Measurements from ENCODE around the gene HELZ. TPM values are rescaled to one million over a fixed set of nuclear protein-coding genes. Genes with fewer than 3 reads are reported as not detected.
A peak's percentile ranks its signal among the peaks of the same experiment; 100 is the strongest.
"Not testable (repeated sequence)": the region's sequence is repeated elsewhere in the genome, so short reads cannot be mapped to it uniquely, and the experiment has no call there.

Gene HELZ
- polyA plus RNA-seq, 10 donors = 15.4 to 28.5 (median 21.4) TPM

DNA sequence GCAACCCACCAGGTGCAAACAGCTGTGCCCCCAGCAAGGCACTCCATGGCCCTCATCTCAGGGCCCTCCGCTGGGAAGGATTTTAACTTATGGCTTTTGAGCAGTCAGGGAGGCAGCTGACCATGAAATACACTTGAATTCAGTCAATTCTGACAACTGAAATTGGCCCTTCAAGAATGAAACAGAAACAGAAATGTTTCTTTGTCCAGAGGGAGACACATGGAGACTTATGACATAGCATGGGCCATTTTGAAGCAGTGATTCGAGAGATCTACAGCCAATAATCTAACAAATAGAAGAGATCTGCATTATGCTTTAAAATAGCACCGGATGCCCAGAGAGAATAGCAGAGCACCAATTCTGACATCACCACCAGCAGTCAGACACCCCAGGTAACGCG lies 193.2 kb downstream of the HELZ start:
- no peak for DNase-seq

- no peak for DNase-seq
Observed at GRCh38 chr17:67051155-67051538, 193.8 kb downstream of the HELZ start.

GRCh38 chr17:67050471-67051154 lies 194.4 kb downstream of the HELZ start:
- no peak for DNase-seq

DNA sequence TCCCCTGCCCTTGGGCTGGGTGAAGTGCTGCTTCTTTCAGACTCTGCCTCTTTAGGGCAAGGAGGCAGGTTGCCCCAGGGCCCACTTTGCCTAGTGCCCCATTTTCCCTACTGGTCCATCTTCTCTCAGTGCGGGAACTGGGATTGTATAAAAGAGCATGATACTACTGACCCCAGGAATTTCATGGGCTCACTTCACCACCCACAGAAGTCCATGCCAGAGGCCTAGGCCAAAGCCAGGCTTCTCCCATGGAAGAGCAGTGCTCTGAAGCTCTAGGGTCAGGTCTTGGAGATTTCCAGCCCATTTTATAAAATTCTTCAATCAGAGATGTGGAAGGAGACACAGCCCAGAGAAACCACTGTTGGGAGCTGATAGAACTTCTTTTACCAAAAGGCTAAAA lies 194.9 kb downstream of the HELZ start:
- DNase-seq = no peak

DNA sequence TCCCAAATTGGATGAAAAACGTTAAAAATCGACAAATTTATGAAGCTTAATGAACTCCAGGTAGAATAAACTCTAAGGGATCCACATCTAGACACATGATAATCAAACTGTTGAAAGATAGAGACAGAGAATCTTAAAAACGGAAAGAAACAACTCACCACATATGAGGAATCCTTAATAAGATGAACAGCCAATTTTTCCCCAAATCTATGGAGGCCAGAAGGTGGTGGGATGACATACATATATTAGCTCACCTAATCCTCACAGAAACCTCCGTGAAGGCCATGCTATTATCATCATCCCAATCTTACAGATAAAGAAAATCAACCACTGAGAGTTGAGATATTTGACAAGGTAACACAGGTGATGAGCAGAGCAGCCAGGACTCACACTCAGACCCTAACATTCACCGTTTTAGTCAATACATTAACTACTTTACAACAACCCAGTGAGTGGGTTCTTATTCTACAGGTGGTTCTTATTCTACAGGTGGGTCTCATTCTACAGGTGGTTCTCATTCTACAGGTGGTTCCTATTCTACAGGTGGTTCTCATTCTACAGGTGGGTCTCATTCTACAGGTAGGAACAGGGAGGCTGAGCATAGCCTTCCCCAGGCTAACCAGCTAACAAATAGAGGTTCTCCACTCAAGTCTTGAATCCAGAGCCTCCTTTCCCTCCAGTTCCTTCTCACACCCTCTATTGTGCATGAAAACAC lies 195.8 kb downstream of the HELZ start:
- DNase-seq = no peak

DNA sequence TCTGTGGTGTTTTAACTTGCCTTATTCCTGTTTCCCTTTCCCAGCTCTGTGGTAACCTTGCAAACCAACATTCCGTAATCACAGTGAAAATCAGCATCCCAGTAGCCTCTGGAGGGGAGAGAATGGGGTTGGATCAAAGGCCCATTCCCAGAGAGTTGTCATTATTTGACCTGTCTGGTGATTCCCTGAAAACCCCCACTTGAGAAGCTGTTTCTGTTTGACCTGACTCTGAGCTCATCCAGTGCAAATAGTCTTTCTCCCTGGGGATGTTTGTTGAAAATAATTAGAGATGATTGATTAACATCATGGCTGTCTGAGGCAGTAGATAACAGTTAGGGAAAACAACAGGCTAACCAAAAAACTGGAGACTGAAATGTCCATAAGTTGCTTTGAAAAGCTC lies 197.6 kb downstream of the HELZ start:
- no peak for DNase-seq

- DNase-seq = peak; percentile 48 to 69 (median 55)
Observed at GRCh38 chr17:67046398-67046797, 198.6 kb downstream of the HELZ start.

DNA sequence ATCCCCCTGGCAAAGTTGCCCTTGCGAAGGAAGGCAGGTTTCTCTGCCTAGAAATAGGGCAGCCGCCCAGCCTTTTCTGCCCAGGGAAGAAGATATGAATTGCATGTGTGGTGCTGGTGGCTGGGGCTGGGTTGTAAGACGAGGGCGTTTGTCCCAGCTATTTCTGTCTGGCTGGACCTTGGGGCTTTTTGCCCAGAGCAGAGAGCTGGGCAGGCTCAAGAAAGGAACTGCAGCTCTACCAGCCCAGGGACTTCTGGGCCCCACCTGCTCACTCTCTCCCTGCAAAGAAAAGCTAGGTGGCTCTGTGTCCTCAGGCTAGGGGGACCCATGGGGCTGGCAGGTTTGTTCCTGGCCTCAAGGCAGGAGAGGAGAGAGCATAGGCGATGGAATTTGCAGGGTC lies 200.1 kb downstream of the HELZ start:
- no peak for DNase-seq

- DNase-seq = peak; percentile 51 to 59 (median 56)
Observed at GRCh38 chr17:67044016-67044772, 200.8 kb downstream of the HELZ start, which contains the start of gene CACNG1. CACNG1 (plus strand) TSS chr17:67044554; CDS start chr17:67044661, 107 bp downstream.

GRCh38 chr17:67043283-67043682 lies 201.7 kb downstream of the HELZ start:
- peak in 1 of 3 donors; percentile 49 for DNase-seq

DNA sequence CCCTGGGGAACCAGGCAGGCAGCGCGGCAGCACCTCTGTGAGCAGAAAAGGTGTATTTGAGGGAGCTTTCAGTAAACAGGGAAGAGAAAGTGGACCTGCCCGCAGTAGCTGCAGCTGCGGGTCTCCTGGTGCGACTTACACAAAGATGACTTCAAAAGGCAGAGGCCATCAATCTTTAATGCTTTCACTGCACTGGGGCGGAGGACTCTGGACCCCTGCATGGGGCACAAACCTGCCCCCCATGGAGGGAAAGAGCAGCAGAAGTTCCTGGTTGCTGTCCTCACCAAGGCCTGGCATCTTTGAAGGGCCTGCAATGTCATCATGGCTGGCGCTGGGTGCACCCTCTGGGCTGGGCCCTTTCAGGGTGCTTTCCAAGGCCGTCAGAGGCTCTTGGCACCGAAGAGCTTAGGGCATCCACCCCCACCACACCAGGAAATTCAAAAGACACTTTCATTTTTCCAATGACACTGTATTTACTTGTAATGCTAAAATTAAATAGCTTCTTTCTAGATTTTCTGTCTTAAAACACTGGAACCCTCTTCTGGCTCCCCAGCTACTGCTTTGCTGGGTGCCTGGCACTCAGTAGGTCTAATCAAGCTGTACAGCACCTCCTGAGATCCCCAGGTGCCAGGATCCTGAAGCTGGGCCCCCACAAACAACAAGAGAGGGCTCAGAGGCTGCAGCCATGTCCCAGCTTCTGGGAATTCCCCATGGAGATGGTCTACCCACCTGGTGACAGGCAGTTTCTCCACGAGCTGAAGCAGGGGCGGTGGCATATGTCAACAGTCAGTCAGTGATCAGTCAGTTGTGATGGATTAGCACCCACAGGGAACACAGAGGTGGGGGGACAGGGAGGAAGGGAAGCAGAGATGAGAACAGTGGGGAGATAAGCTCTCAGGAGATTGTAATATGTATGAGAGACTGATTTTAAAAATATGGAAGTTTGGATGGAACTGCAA lies 202.8 kb downstream of the HELZ start:
- no peak for DNase-seq

GRCh38 chr17:67041531-67041930 lies 203.5 kb downstream of the HELZ start:
- DNase-seq = no peak

GRCh38 chr17:67041119-67041518 lies 203.9 kb downstream of the HELZ start:
- not testable (repeated sequence) for DNase-seq

DNA sequence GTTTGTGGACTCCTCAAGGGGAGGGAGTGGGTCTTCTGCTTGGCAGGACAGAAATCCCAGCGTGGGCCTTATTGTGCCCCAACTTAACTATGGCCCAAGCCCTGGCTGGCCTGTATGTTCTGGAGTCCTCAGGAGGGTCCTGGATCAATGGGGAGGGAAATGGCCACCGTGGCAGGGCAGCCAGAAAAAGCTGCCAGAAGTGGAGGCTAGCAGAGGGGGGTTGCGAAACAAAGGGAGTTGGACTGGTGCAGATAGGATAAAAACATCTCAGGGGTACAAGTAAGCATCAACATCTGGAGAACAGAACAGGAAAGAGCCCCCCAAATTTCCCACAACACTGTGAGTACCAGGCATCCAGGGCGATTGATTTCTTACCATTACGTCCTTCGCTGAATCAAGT lies 204.3 kb downstream of the HELZ start:
- no peak for DNase-seq

- DNase-seq = no peak
Observed at GRCh38 chr17:67038861-67039365, 206.1 kb downstream of the HELZ start.

DNA sequence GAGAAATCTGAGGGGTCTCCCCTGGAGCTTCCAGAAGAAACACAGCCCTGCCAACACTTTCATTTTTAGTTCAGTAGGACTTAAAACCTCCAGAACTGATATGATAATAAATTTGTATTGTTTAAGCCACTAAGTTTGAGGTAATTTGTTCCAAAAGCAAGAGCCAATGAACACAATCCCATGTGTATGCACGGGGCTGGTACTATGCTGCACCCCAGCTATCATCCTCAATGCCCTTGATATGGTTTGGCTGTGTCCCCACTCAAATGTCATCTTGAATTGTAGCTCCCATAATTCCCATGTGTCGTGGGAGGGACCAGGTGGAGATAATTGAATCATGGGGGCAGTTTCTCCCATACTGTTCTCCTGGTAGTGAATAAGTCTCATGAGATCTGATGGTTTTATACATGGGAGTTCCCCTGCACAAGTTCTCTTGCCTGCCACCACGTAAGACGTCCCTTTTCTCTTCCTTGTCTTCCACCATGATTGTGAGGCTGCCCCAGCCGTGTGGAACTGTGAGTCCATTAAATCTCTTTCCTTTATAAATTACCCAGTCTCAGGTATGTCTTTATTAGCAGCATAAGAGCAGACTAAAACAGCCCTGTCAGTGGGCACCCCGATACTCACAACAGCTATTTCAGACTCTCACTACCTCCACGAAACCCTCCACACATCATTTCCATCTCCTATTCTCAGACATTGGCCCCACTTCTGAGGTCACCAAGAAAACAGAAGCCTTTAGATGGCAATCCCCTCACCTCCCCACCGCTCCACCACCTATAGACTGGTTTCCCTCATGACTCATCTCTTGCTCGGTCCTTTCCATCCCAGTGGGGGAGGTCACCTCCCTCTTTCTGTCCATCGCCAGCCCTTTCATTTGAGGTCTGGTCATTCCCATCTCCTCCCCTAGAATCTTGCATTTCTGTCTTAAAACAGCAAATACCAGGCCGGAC lies 209.6 kb downstream of the HELZ start:
- no peak for DNase-seq

DNA sequence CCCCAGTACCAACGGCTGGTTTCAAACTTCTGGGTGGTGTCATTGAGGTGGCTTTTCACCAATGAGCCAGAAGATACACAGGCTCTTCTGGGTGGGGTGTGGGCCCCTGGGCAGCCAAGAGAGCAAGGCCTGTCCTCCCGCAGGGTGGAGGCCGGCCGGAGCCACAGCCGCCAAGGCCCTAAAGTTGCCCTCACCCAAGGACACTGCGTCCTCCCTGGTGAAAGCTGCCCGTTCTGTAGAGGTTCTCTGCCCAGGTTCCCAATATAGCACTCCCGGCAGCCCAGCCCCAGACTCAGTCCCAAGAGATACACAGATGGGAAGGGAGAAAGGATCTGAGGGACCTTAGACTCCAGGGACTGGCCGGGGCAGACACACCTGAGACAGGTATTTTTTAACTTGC lies 211.4 kb downstream of the HELZ start:
- no peak for DNase-seq

- no peak for DNase-seq
Observed at GRCh38 chr17:67032985-67033384, 212.0 kb downstream of the HELZ start.

GRCh38 chr17:67032382-67032781 lies 212.6 kb downstream of the HELZ start:
- no peak for DNase-seq

GRCh38 chr17:67030641-67031040 lies 214.4 kb downstream of the HELZ start:
- DNase-seq = no peak
